HG03025 (cell line): ENCODE results near the gene CHI3L2.
A peak's percentile ranks its signal among the peaks of the same experiment; 100 is the strongest.

Experiments used
- ATAC-seq: cut with Tn5 transposase; IDR thresholded peaks from one replicate; pipeline ENCODE4 v1.9.1; 2021; ENCODE audit warnings: mild to moderate bottlenecking, moderate library complexity; ENCODE audit not compliant: unreplicated experiment, low FRiP score

The CHI3L2 gene

GRCh38 chr1:111218701-111219556 lies 8.6 kb upstream of the CHI3L2 start:
- no peak for ATAC-seq

- ATAC-seq, result no peak
Observed at GRCh38 chr1:111219557-111220286, 7.8 kb upstream of the CHI3L2 start.

- no peak for ATAC-seq
Observed at GRCh38 chr1:111220302-111220890, 7.1 kb upstream of the CHI3L2 start.

GRCh38 chr1:111221276-111221632 lies 6.3 kb upstream of the CHI3L2 start:
- ATAC-seq, result no peak

- ATAC-seq, result peak; percentile 37
Observed at GRCh38 chr1:111221633-111222291, 5.8 kb upstream of the CHI3L2 start.

DNA sequence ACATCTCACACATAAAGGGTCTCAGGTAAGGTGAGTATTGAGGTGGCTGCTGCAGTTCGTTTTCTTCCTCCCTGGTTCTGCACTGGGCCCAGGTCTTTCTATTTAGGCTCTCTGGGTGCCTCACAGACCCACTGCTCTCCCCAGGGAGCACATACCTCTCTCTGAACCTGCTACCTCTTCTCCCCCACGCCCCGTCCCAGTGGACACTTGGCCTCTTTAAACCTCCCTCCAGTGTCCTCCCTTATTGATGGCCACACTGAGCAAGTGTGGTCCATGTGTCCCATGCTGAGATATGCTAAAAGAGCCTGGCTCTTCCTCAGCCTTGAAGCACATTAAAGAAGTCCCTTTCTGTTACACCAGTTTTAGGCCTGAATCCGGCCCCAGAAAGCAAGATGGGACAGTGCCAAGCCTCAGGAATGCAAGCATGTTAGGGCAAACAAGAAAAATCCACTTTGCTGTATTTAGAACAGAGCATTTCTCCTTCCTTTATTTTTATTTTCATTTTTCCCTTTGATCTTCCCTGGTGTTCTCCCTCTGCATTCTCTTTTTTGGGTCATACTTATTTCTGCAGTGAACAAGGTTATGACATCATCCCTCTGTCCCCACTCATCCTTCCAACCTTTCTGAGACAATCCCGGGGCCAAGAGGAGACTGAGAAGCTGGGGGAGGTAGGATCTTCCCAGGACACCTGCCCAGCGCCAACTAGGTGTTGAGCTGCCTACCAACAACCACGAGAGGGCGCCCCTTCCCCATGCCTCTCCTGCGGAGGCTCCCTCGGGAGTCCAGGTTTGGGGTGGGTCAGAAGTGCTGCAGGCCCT lies 5.0 kb upstream of the CHI3L2 start:
- peak; percentile 31 for ATAC-seq

DNA sequence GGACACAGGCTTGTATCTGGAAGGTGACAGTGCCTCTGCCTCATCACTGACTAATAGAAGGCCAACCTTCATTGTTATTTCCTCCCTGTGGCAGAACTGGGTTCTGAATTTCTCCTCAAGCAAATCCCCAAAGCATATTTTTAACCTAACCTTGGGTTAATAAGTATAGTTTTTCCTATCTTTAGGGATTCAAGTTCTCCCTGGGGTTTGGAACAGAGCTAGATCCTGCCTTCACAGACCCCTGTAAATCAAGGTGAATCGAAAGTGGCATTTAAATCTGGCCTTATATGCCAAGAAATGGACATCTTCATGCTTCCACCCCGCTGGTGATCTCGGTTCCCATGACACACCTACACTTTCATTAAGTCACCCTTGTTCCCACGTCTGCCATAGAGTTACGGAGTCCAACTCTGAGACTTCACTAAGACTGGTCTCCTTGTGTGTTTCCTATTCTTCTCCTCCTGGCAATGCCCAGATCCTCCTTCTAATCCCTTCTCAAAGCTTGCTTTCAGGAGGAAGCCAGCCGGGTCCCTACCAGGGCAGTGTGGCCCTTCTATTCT lies 4.3 kb upstream of the CHI3L2 start:
- ATAC-seq, result no peak

GRCh38 chr1:111225091-111225490 lies 2.4 kb upstream of the CHI3L2 start:
- no peak for ATAC-seq

DNA sequence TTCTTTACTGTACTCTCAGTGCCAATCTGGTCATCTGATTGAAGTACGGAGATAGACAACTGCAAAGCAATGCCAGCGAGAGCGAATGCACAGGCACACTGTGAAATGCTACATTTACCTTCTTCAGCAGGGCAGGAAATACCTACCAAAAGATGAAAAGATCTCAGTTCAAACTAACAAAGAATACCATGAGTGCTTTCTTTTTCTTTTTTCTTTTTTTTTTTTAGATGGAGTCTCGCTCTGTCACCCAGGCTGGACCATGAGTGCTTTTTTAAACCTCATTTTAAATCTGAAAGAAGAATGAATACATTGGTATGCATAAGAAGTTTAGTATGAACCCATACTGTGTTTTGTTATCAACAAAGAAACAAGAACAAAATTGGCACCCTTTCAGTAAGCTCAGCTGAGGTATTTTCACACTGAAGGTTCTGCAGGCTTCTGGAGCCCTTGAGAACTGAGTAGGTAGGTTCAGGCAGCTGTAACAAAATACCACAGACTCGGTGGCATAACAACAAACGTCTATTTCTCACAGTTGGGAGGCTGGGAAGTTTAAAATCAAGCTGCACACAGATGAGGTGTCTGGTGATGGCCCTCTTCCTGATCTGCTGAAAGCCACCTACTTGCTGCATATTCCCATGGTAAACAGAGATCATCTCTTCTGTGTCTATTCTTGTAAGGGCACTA lies 1.7 kb upstream of the CHI3L2 start:
- no peak for ATAC-seq

- no peak for ATAC-seq
Observed at GRCh38 chr1:111227851-111228747, 586 bp downstream of the CHI3L2 start.

DNA sequence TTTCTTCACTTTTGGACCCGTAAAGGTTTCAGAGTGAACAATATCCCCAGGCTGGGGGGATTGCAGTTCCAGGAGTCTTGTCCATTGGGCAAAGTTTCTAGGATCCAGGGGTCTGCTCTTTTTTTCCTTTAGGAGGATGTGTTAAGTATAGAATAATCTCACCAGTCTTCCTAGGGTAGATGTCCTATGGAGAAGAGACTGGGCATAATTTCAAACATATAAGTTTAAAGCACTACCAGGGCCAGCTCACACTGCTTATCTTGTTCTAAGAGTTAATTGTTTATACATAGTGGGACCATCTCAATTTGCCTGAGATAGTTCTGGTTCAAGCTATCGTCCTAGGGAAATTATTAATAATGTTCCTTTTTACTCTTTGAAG lies 1.2 kb downstream of the CHI3L2 start:
- no peak for ATAC-seq

DNA sequence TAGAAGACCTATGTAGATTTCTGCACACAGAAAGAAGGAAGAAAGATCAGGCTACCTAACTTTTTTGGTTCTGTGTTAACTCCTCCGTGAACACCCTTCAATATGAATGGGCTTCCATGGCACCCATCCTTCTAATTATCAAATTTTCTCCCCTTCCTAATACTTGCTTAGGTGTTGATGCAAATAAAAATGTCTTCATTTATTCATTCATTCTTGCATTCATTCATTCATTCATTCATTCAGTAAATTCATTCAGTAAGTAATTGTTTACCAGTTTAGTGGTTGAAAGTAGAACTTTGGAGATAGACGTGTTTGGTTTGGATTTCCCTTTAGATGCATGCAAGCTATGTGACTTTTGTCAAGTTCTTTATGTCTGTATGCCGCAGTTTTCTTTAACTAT lies 4.6 kb downstream of the CHI3L2 start:
- no peak for ATAC-seq

DNA sequence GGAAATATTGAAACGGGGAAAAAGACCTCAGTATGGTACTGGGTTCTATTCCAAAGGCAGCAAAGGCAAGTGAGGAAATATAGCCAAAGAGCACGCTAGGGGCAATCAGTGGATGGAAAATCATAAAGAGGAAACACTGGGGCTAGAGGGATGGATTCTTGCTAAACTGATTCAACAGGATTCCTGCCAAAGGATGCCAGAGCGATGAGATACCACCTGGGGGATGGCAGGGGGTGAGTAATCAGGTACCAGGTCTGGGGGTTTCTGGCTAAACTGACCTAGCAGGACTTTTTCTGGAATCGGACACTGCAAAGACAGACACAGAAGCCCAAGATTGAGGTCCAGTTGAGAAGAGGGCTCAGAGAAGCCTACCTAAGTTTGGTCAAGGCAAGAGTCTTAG lies 6.7 kb downstream of the CHI3L2 start:
- ATAC-seq, result no peak

DNA sequence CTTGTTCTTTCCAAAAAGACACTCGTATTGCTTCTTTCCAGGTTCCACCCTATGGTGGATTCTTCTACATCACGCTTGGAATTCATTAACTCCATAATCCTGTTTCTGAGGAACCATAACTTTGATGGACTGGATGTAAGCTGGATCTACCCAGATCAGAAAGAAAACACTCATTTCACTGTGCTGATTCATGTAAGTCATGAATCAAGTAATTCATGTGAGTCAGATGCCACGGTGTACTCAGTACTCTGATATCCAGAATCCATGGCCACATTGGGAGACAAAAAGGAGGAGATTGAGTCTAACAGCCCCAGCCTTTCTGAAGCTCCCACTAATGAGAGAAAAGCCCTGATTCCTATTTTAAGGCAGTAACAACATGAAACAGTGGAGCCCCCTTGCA lies 7.4 kb downstream of the CHI3L2 start:
- ATAC-seq, result no peak

DNA sequence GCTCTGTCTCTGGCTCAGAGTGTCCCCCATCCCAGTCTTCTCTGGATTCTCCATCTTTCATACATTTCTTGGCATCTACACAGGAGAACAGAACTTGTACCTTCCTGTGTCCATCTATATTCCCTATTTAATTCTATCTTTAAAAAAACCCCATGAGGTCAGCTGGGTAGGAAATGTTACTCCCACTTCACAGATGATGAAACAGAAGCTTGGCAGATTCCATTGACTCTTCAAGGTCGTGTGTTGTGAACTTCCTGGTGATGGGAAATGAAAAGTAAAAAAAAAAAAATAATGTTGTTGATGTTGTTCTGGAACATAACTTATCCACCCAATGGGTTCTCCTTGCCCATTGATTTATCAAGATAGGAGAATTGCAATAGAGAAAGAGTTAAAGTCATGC lies 8.9 kb downstream of the CHI3L2 start:
- ATAC-seq, result no peak

DNA sequence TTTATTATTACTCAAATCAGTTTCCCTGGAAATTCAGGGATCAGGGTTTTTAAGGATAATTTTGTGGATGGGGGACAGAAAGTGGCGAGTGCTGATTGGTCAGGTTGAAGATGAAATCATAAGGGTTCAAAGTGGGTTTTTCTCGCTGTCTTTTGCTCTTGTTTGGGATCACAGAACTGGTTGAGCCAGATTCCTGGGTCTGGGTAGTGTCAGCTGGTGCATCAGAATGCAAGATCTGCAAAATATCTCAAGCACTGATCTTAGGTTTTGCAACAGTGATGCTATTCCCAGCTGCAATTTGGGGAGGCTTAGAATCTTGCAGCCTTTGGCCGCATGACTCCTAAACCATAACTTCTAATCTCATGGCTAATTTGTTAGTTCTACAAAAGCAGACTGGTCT lies 9.3 kb downstream of the CHI3L2 start:
- ATAC-seq, result no peak

DNA sequence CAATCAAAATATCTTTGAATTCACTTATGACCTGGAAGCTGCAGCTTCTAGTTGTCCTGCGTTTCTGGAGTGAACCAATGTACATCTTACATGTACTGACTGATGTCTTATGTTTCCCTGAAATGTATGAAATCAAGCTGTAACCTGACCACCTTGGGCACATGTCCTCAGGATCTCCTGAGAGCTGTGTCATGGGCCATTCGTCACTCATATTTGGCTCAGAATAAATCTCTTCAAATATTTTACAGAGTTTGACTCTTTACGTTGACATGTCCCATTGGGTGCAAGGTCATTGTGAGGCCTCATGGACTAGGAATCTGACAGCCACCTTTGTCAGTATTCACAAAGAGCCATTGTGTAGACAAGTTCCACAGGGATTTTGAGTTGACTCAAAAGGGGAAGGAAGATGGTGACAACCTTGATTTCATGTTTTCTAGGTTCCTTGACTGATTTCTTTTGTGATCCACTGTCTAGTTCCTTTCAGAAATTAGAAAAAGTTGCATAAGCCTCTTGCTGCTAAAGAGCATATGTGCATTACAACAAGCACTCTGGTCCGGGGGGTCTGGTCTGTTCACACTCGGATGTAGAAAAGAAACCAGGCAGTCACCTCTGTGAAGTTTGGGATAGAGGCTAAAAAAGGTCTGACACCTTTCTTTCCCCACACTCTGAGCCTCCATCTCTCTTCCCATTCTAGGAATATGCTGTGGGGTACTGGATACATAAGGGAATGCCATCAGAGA lies 10.7 kb downstream of the CHI3L2 start:
- no peak for ATAC-seq

DNA sequence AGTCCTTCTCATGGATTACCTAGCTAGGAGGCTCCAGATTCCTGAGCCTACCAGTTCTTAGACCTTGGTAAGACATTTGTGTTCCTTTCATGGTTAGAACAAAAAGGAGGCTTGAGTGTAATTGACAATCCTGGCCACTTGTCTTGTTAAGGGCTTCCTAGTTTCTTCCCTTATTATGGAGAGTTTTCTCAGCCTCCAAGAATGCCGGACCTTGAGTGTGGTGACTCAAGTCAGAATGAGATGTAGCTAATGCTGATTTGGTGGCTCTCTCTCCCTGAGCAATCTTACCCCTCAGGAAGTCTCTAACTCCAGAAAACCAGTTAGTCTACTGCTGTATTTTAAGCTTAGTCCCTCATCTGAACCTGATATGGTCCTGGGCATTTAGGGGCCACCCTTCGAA lies 14.3 kb downstream of the CHI3L2 start:
- ATAC-seq, result no peak
